ENCODE measurements around the gene SLC36A3. TPM values are rescaled to one million over a fixed set of nuclear protein-coding genes. Genes with fewer than 3 reads are reported as not detected.

The SLC36A3 gene
- total and polyA plus RNA-seq, 4 donors: not detected

DNA sequence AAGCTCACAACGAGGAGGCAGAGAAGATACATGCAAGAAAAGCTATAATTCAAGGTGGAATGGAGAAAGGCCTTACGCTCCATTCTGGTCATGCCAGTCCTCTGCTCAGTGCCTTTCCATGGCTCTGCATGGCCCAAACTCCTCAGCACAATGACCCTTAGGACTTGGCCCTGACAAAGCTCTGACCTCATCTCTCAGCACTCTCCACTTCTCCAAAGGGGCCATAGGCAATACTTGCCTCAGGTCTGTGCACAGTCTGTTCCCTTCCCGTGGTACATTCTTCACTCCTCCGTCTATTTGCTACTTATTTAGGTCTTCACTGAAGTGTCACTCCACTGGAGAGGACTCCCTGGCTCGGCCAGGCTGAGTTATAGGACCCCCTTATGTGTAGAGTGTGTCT is 24.7 kb downstream of the SLC36A3 start:
- Histone ChIP-seq H3K4me3 (no peak overlapping the region), H3K27me3 (ENCODE audit: control insufficient read depth in 3 of 3, insufficient read depth in 3 of 3, low read length in 2 of 3) (no peaks in the 10 kb centered on the region), H3K36me3 (ENCODE audit: control insufficient read depth in 4 of 4, insufficient read depth in 4 of 4, low read length in 4 of 4) (no peaks in the 10 kb centered on the region), H3K4me1 (ENCODE audit: control insufficient read depth in 5 of 5, insufficient read depth in 5 of 5, low read length in 5 of 5) (no peaks in the 10 kb centered on the region), H3K9ac (ENCODE audit: insufficient read depth in 1 of 2, low read length in 2 of 2) (no peak overlapping the region), H3K9me3 (ENCODE audit: control insufficient read depth in 4 of 4, insufficient read depth in 3 of 4, low read length in 3 of 4) (peaks cover 0 to 4% (median 0%) of the 10 kb centered on the region in 4 donors), H3K27ac (ENCODE audit: low read depth in 1 of 2, low read length in 1 of 2) (no peak overlapping the region)
- WGBS, 2 donors: 71 to 77% methylated on average over 5 of the region's 5 CpGs
- TF ChIP-seq, protein P1, sequence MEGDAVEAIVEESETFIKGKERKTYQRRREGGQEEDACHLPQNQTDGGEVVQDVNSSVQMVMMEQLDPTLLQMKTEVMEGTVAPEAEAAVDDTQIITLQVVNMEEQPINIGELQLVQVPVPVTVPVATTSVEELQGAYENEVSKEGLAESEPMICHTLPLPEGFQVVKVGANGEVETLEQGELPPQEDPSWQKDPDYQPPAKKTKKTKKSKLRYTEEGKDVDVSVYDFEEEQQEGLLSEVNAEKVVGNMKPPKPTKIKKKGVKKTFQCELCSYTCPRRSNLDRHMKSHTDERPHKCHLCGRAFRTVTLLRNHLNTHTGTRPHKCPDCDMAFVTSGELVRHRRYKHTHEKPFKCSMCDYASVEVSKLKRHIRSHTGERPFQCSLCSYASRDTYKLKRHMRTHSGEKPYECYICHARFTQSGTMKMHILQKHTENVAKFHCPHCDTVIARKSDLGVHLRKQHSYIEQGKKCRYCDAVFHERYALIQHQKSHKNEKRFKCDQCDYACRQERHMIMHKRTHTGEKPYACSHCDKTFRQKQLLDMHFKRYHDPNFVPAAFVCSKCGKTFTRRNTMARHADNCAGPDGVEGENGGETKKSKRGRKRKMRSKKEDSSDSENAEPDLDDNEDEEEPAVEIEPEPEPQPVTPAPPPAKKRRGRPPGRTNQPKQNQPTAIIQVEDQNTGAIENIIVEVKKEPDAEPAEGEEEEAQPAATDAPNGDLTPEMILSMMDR (IDR thresholded peaks at IDR 0.05; ENCODE audit: control extremely low read depth, extremely low read depth): no peak
- ATAC-seq (ENCODE audit: insufficient read depth, low FRiP score): no peak
- DNase-seq: no peak

- Histone ChIP-seq H3K36me3 (ENCODE audit: control insufficient read depth in 4 of 4, insufficient read depth in 4 of 4, low read length in 4 of 4) (no peaks in the 10 kb centered on the region), H3K4me1 (ENCODE audit: control insufficient read depth in 5 of 5, insufficient read depth in 5 of 5, low read length in 5 of 5) (no peaks in the 10 kb centered on the region), H3K27me3 (ENCODE audit: control insufficient read depth in 3 of 3, insufficient read depth in 3 of 3, low read length in 2 of 3) (no peaks in the 10 kb centered on the region), H3K9ac (ENCODE audit: insufficient read depth in 1 of 2, low read length in 2 of 2) (no peak overlapping the region), H3K27ac (ENCODE audit: low read depth in 1 of 2, low read length in 1 of 2) (no peak overlapping the region), H3K9me3 (ENCODE audit: control insufficient read depth in 4 of 4, insufficient read depth in 3 of 4, low read length in 3 of 4) (peaks cover 0 to 3% (median 0%) of the 10 kb centered on the region in 4 donors), H3K4me3 (no peak overlapping the region)
- TF ChIP-seq, protein P1 (IDR thresholded peaks at IDR 0.05; ENCODE audit: control extremely low read depth, extremely low read depth): no peak
- WGBS, 2 donors: 90 to 94% methylated on average over 2 of the region's 2 CpGs
- DNase-seq: no peak
- no peak for ATAC-seq (ENCODE audit: insufficient read depth, low FRiP score)
These were observed 27.8 kb downstream of the SLC36A3 start for GRCh38 chr5:151275803-151276202.

DNA sequence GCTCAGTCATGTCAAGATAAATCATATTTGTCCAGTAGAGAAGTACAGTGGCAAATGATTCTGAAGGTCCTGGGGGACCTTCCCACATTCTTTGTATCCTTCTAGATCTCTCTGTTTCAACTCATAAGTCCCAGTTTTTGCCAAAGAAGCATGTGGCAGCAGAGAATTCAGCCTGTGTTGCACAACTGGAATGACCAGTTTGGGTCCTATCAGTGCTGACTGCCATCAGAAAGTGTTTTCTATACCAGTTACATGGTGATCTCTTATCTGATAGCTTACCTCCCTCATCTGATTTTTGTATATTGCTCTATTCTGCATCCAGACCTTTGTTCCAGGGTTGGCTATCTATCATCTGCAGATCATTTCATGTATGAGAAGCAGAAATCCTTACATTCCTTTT is 28.9 kb downstream of the SLC36A3 start:
- DNase-seq (peak in 2 of 3 donors; percentile 28 to 47), ATAC-seq (ENCODE audit: insufficient read depth, low FRiP score) (no peak)
- no peak overlapping the region for H3K9ac ChIP-seq (ENCODE audit: insufficient read depth in 1 of 2, low read length in 2 of 2)
- TF ChIP-seq, protein P1 (IDR thresholded peaks at IDR 0.05; ENCODE audit: control extremely low read depth, extremely low read depth): no peak
- no peaks in the 10 kb centered on the region for H3K4me1 ChIP-seq (ENCODE audit: control insufficient read depth in 5 of 5, insufficient read depth in 5 of 5, low read length in 5 of 5)
- H3K27me3 ChIP-seq (ENCODE audit: control insufficient read depth in 3 of 3, insufficient read depth in 3 of 3, low read length in 2 of 3): no peaks in the 10 kb centered on the region
- H3K36me3 ChIP-seq (ENCODE audit: control insufficient read depth in 4 of 4, insufficient read depth in 4 of 4, low read length in 4 of 4): peaks cover 0 to 2% (median under 1%) of the 10 kb centered on the region in 4 donors
- H3K27ac ChIP-seq (ENCODE audit: low read depth in 1 of 2, low read length in 1 of 2): no peak overlapping the region
- no peak overlapping the region for H3K4me3 ChIP-seq
- H3K9me3 ChIP-seq (ENCODE audit: control insufficient read depth in 4 of 4, insufficient read depth in 3 of 4, low read length in 3 of 4): peaks cover 0 to 2% (median 0%) of the 10 kb centered on the region in 4 donors

DNA sequence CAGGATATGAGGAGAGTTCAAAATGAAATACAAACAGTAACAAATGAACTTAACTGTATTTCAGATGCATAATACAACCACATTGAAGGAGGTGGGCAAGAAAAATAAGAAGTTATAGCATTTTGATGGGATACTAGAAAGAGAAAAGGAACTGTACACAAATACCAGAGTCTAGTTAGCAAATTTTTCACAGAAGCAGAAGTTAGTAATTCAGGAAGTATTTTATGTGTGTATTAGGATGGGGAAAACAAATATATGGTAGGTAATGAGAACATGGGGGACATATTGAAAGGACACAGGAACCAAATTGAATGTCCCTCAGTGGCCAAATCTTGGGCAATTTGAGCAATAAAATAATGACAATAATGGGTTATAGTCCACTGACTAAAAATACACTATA is 32.2 kb downstream of the SLC36A3 start:
- TF ChIP-seq, protein P1 (IDR thresholded peaks at IDR 0.05; ENCODE audit: control extremely low read depth, extremely low read depth): no peak
- H3K9me3 ChIP-seq (ENCODE audit: control insufficient read depth in 4 of 4, insufficient read depth in 3 of 4, low read length in 3 of 4): no peaks in the 10 kb centered on the region
- no peak for DNase-seq

More for the DNA sequence above, 32.2 kb downstream of the SLC36A3 start:
- ATAC-seq (ENCODE audit: insufficient read depth, low FRiP score): no peak
- peaks cover 6 to 19% (median 12%) of the 10 kb centered on the region in 4 donors for H3K36me3 ChIP-seq (ENCODE audit: control insufficient read depth in 4 of 4, insufficient read depth in 4 of 4, low read length in 4 of 4)
- H3K4me1 ChIP-seq (ENCODE audit: control insufficient read depth in 5 of 5, insufficient read depth in 5 of 5, low read length in 5 of 5): no peaks in the 10 kb centered on the region
- H3K9ac ChIP-seq (ENCODE audit: insufficient read depth in 1 of 2, low read length in 2 of 2): no peak overlapping the region
- no peak overlapping the region for H3K4me3 ChIP-seq
- no peak overlapping the region for H3K27ac ChIP-seq (ENCODE audit: low read depth in 1 of 2, low read length in 1 of 2)
- H3K27me3 ChIP-seq (ENCODE audit: control insufficient read depth in 3 of 3, insufficient read depth in 3 of 3, low read length in 2 of 3): no peaks in the 10 kb centered on the region
